Body of pancreas (tissue), 4 donors: ENCODE data around the gene LYSMD4. TPM values are rescaled to one million over a fixed set of nuclear protein-coding genes. Genes with fewer than 3 reads are reported as not detected.
A peak's percentile ranks its signal among the peaks of the same experiment; 100 is the strongest.

Source experiments
- ATAC-seq: fragments of 150-250 bp; one replicate; pipeline ENCODE4 v1.9.1; 2016
- DNase-seq, 4 donors: peaks; one replicate each; pipeline ENCODE4 v3.0.0-alpha.2; 2019
- H3K27ac ChIP-seq, 4 donors: fragments of 200-600 bp; sonication (generic); 1 replicate in 3 of 4; 2 replicates in 1 of 4; pipeline versions ENCODE4 v1.5.1 to v1.6.1; 2016 to 2019; ENCODE audit warnings: mild to moderate bottlenecking in 1 of 4, mixed read lengths in 1 of 4, moderate library complexity in 1 of 4
- H3K27me3 ChIP-seq, 2 donors: fragments of 200-600 bp; sonication (generic); one replicate each; pipeline ENCODE4 v1.6.0; 2016; ENCODE audit warnings: mild to moderate bottlenecking in 1 of 2
- H3K36me3 ChIP-seq, 2 donors: fragments of 200-600 bp; sonication (generic); replicated peaks in 1 of 2; 2 replicates each; pipeline ENCODE4 v1.5.1; 2016; ENCODE audit warnings: low read depth in 2 of 2; ENCODE audit not compliant: insufficient read depth in 1 of 2
- H3K4me1 ChIP-seq: fragments of 200-600 bp; sonication (generic); one replicate; pipeline ENCODE4 v1.6.0; 2016
- H3K4me3 ChIP-seq, 2 donors: fragments of 200-600 bp; sonication (generic); 1 replicate in 1 of 2; 2 replicates in 1 of 2; pipeline ENCODE4 v1.5.1; 2016 to 2019
- H3K9me3 ChIP-seq, 3 donors: fragments of 200-600 bp; sonication (generic); 1 replicate in 2 of 3; 2 replicates in 1 of 3; pipeline ENCODE4 v1.5.1; 2016
- POLR2A ChIP-seq, 3 donors: fragments of 450-650 bp; IDR thresholded peaks; one replicate each; pipeline ENCODE4 v1.6.1; 2016; ENCODE audit warnings: antibody characterized with exemption in 3 of 3, mild to moderate bottlenecking in 2 of 3
- WGBS, 2 donors: methylation state at CpG; one replicate each; pipeline ENCODE4 v1.1.5; 2017; 5-methylcytosine and 5-hydroxymethylcytosine counted together
- intact Hi-C: fragments of 100-400 bp; cut with DNase I; formaldehyde crosslinking; loops from one replicate; pipeline ENCODE4 v1.15.1; 2023
- total RNA-seq, 2 donors: library from RNA; depleted of rRNA; stranded (reverse); fragments of >200 nt; gene quantifications; one replicate each; pipeline ENCODE4 v1.1.0, GENCODE V29; 2016
- TF ChIP-seq, protein P1 (sequence below), 7 experiments: fragments of 450-650 bp in 4 of 7; fragments of 200-600 bp in 3 of 7; sonication (generic) in 3 of 7; IDR thresholded peaks; one replicate each; pipeline ENCODE4 v1.5.1; 2016 to 2019; ENCODE audit warnings: antibody characterized with exemption in 7 of 7

Gene LYSMD4
- total RNA-seq, 2 donors from 2014 or later, result 0.66 to 12.5 TPM

DNA sequence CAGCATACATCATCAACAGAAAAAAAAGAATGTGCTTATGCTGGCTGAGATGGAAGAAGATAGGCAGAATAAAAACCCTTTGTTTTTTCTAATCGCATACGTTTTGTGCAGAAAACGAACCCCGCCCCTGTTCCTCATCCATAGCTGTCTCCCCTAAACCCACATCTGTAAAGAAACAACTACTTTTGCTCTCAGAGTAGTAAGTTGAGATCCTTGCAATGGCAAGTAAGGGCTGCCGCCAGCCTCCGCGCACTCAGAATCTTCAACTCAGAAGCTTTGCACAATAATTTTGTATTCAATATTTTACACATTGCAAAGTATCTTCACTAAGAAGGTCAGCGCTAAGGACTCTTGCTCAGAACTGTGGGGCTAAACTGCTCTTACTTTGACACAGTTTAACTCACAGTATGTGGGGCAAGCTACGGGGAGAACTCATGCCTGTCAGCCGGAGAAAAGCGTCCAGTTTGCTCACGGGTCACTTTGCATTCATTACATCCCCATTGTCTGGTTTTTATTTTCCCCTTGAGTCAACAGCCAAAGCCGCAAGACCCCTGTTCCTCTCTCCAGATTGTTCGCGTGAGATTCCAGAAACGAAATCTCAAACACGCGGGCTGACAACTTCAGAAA is 1.0 kb downstream of the LYSMD4 start:
- 16 to 22% methylated on average over 18 of the region's 18 CpGs for WGBS, 2 donors
- DNase-seq, result peak in 2 of 4 donors; percentile 18 to 22
- no peaks in the 10 kb centered on the region for H3K36me3 ChIP-seq
- no peak for ATAC-seq
- H3K27ac ChIP-seq, result peak overlapping the region; percentile 65 to 87 (median 84)
- H3K27me3 ChIP-seq, result no peaks in the 10 kb centered on the region
- TF ChIP-seq, protein P1, sequence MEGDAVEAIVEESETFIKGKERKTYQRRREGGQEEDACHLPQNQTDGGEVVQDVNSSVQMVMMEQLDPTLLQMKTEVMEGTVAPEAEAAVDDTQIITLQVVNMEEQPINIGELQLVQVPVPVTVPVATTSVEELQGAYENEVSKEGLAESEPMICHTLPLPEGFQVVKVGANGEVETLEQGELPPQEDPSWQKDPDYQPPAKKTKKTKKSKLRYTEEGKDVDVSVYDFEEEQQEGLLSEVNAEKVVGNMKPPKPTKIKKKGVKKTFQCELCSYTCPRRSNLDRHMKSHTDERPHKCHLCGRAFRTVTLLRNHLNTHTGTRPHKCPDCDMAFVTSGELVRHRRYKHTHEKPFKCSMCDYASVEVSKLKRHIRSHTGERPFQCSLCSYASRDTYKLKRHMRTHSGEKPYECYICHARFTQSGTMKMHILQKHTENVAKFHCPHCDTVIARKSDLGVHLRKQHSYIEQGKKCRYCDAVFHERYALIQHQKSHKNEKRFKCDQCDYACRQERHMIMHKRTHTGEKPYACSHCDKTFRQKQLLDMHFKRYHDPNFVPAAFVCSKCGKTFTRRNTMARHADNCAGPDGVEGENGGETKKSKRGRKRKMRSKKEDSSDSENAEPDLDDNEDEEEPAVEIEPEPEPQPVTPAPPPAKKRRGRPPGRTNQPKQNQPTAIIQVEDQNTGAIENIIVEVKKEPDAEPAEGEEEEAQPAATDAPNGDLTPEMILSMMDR (IDR thresholded peaks at IDR 0.05), result no peak
- no peak for TF ChIP-seq POLR2A (IDR thresholded peaks at IDR 0.05)
- H3K4me3 ChIP-seq, result peak overlapping the region; percentile 64 to 81
- H3K9me3 ChIP-seq, result no peaks in the 10 kb centered on the region
- intact Hi-C loops, result no loop called here
- H3K4me1 ChIP-seq, result peaks cover 13% of the 10 kb centered on the region

DNA sequence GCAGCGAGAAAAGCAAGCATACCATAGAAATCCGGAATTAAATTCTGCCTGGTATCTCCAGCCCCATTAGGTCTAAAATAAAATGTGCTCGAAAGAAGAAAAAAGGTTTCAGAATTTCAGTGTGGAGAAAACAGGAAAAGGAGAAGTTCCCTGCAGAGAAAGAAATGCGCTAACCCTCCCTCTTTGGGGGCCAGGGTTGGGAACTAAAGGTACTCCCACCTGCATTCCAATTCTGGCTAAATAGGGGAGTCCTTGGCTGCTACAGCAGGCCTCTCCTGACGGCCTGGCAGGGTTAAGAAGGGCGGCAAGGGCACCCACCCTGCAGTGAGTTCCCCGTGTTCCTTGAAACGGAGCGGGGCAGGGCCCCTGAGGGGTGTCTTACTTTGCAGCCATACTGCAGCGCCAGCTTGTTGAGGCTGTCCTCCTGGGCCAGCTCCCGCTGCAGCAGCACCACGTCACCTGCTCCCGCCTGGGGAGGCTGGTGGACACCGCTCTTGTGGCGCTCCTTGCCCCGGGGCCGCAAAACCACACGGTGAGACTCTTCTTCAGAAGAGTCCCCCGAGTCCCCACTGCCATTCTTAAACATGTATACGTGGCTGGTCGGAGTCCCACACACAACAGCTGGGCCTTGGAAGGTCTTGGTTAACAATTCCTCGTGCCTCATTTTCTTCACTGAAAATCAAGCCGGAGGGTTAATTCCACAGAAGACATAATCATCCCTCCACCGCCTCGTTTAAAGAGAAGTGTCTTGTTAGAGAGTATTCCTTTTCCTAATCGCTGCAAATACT is 1.7 kb downstream of the LYSMD4 start:
- WGBS, 2 donors, result 72 to 79% methylated on average over 14 to 19 of the region's 26 CpGs
- TF ChIP-seq, protein P1 (IDR thresholded peaks at IDR 0.05), result peak in 1 of 7 experiments; percentile 16
- peak in 1 of 3 donors; percentile 31 for TF ChIP-seq POLR2A (IDR thresholded peaks at IDR 0.05)
- DNase-seq (peak in 1 of 4 donors; percentile 50), ATAC-seq (no peak)
- peak overlapping the region in 1 of 4 donors; percentile 84 for H3K27ac ChIP-seq
- intact Hi-C loops, result no loop called here
- peaks cover 13% of the 10 kb centered on the region for H3K4me1 ChIP-seq
- H3K4me3 ChIP-seq, result no peak overlapping the region
- no peaks in the 10 kb centered on the region for H3K36me3 ChIP-seq
- no peaks in the 10 kb centered on the region for H3K27me3 ChIP-seq
- H3K9me3 ChIP-seq, result no peaks in the 10 kb centered on the region

DNA sequence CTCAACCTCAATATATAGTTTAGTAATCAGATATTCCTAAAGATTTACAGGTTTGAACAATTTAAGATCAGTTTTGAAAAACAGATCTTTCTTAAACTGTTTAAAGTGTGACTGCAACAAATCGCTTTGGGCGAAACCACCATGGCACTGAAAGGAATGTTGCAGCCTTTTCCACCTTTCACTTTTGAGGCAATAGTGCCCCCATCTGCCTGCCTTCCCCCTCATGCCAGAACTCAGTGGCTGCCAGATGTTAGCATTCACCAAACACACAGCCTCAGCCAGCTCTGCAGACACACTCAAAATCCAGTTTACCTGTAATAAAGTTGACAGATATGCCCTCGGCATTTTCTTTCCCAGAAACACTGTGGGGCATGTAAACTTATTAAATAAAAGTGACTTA is 3.3 kb downstream of the LYSMD4 start:
- H3K4me1 ChIP-seq, result peaks cover 13% of the 10 kb centered on the region
- 72 to 74% methylated on average over 3 of the region's 3 CpGs for WGBS, 2 donors
- no peaks in the 10 kb centered on the region for H3K27me3 ChIP-seq
- intact Hi-C loops, result no loop called here
- no peaks in the 10 kb centered on the region for H3K9me3 ChIP-seq
- H3K36me3 ChIP-seq, result no peaks in the 10 kb centered on the region
- TF ChIP-seq, protein P1 (IDR thresholded peaks at IDR 0.05), result peak in 3 of 7 experiments; percentile 6 to 33 (median 22)
- no peak for TF ChIP-seq POLR2A (IDR thresholded peaks at IDR 0.05)
- peak in 2 of 4 donors; percentile 10 to 22 for DNase-seq
- no peak overlapping the region for H3K4me3 ChIP-seq
- ATAC-seq, result no peak
- no peak overlapping the region for H3K27ac ChIP-seq

DNA sequence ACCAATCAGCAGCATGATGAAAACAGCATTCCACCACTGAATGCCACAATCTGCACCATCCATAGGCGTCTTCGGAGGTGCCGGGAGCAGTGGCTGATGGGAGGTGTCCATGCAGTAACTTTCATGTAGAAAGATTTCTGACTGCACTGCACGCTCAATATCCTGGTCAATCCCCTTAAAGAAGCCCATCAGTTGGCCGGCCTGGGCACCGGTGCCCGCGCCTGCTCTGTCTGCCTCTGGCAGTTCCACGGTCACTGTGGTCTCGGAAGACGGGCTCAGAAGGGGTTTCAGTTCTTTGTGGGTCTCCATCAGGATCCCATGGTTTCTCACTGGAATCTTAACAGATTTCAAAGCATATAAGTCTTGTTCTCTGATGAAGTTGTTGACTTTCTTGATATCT is 3.9 kb downstream of the LYSMD4 start:
- H3K9me3 ChIP-seq, result no peaks in the 10 kb centered on the region
- DNase-seq (no peak), ATAC-seq (no peak)
- H3K36me3 ChIP-seq, result no peaks in the 10 kb centered on the region
- H3K27me3 ChIP-seq, result no peaks in the 10 kb centered on the region
- no peak overlapping the region for H3K27ac ChIP-seq
- peaks cover 13% of the 10 kb centered on the region for H3K4me1 ChIP-seq
- intact Hi-C loops, result no loop called here
- H3K4me3 ChIP-seq, result no peak overlapping the region
- TF ChIP-seq, protein P1 (IDR thresholded peaks at IDR 0.05), result no peak
- no peak for TF ChIP-seq POLR2A (IDR thresholded peaks at IDR 0.05)
- 95 to 96% methylated on average over 5 to 11 of the region's 11 CpGs for WGBS, 2 donors
